Hepatocyte (in vitro differentiated cells): ENCODE measurements around the gene SEPTIN11.

Source experiments
- EZH2 ChIP-seq: fragments of 200-600 bp; sonication (generic); IDR thresholded peaks from 2 replicates; pipeline ENCODE4 v1.6.1; 2016; ENCODE audit warnings: antibody characterized with exemption, mild to moderate bottlenecking, borderline replicate concordance
- EZH2phosphoT487 ChIP-seq: fragments of 200-600 bp; sonication (generic); IDR thresholded peaks from one replicate; pipeline ENCODE4 v1.6.1; 2018; ENCODE audit warnings: antibody characterized with exemption, mild to moderate bottlenecking, low read depth, moderate library complexity; ENCODE audit not compliant: unreplicated experiment, severe bottlenecking
- TF ChIP-seq, protein P1 (sequence below): fragments of 200-600 bp; sonication (generic); IDR thresholded peaks from 2 replicates; pipeline ENCODE4 v1.5.1; 2016; ENCODE audit warnings: antibody characterized with exemption, mild to moderate bottlenecking; ENCODE audit not compliant: poor library complexity

DNA sequence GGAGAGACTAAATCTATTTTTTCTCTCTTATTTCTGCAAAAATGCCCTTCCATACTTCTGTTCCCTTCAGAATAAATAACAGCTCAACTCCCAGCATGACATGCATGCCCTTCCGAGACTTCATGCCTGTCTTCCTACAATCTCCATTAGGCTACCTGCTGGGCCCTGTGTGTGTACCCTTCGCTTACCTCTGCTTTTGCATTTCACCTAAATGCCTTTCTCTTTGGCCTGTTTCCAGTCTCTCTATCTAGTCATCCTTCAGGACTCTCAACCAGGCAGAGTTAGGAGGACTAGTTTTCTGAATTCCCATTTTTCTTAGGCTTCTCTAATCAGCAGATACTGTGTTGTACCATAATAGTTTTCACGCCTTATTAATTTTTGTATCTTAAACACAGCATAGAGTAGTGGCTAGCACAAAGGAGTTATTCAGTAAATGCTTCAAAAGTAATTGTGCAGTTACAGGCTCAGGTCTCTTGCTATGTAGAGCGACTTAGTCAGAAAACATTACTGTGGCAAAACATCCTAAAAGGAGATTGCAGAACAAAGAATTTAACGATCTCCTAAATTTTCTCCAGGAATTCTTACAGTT lies 20.5 kb downstream of the SEPTIN11 start:
- TF ChIP-seq, protein P1, sequence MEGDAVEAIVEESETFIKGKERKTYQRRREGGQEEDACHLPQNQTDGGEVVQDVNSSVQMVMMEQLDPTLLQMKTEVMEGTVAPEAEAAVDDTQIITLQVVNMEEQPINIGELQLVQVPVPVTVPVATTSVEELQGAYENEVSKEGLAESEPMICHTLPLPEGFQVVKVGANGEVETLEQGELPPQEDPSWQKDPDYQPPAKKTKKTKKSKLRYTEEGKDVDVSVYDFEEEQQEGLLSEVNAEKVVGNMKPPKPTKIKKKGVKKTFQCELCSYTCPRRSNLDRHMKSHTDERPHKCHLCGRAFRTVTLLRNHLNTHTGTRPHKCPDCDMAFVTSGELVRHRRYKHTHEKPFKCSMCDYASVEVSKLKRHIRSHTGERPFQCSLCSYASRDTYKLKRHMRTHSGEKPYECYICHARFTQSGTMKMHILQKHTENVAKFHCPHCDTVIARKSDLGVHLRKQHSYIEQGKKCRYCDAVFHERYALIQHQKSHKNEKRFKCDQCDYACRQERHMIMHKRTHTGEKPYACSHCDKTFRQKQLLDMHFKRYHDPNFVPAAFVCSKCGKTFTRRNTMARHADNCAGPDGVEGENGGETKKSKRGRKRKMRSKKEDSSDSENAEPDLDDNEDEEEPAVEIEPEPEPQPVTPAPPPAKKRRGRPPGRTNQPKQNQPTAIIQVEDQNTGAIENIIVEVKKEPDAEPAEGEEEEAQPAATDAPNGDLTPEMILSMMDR: no peak
- no peak for TF ChIP-seq EZH2phosphoT487
- TF ChIP-seq EZH2: no peak
